HG02852 (cell line): ENCODE data around the gene HIPK2.

Experiments used
- ATAC-seq: cut with Tn5 transposase; IDR thresholded peaks from one replicate; pipeline ENCODE4 v1.9.1; 2021; ENCODE audit warnings: mild to moderate bottlenecking, moderate library complexity; ENCODE audit not compliant: unreplicated experiment

The HIPK2 gene

GRCh38 chr7:139523968-139524815, 253.6 kb downstream of the HIPK2 start:
- no peak for ATAC-seq

- no peak for ATAC-seq
Measured at GRCh38 chr7:139523199-139523941, 254.4 kb downstream of the HIPK2 start, which contains the start of gene CLEC2L. TSS of gene CLEC2L (plus strand) at chr7:139523685. CDS start at chr7:139523928, 243 bp downstream.

DNA sequence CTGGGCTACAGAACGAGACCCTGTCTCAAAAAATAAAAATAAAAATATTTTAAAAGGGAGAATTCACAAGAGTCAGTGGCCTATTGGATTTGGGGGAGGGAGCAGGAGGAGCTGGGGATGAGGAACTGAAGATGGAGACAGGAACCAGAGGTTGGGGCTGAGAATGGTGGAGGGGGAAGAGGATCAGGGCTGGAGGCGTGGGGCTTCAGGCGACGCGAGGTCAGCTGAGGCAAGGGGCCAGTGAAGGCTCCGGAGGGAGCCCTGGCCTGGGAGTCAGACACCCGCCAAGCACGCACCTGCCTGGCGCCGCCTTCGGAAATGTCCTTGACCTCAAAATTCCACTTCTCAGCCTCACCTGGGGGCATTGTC, 255.0 kb downstream of the HIPK2 start:
- no peak for ATAC-seq

GRCh38 chr7:139521439-139521838, 256.4 kb downstream of the HIPK2 start:
- ATAC-seq = no peak

- ATAC-seq = no peak
Measured at GRCh38 chr7:139515266-139515665, 262.5 kb downstream of the HIPK2 start.
